LHCN-M2 (cell line): ENCODE data around the gene CD58. TPM values are rescaled to one million over a fixed set of nuclear protein-coding genes. Genes with fewer than 3 reads are reported as not detected.

Source experiments
- DNase-seq: peaks from one replicate; pipeline ENCODE4 v3.0.0-alpha.2; 2012; ENCODE audit warnings: low read depth
- total RNA-seq: library from RNA; depleted of rRNA; stranded (reverse); fragments of >200 nt; gene quantifications from 2 replicates; pipeline ENCODE4 v1.2.3, GENCODE V29; 2014; rRNA removed

CD58 gene
- total RNA-seq, 1 experiment from 2014 or later = 13.8 TPM

- DNase-seq = no peak
Measured at GRCh38 chr1:116472431-116472961, 98.3 kb downstream of the CD58 start.

GRCh38 chr1:116471241-116471640 is 99.6 kb downstream of the CD58 start:
- DNase-seq = no peak

GRCh38 chr1:116470671-116471070 is 100.2 kb downstream of the CD58 start:
- no peak for DNase-seq

- no peak for DNase-seq
Measured at GRCh38 chr1:116466810-116467557, 103.8 kb downstream of the CD58 start.

GRCh38 chr1:116465845-116466685 is 104.8 kb downstream of the CD58 start:
- DNase-seq = no peak

- DNase-seq = no peak
Measured at GRCh38 chr1:116465477-116465844, 105.4 kb downstream of the CD58 start.

Other genes with a start within 250 kb of the CD58 start
- gene ATP1A1, start 197.8 kb downstream of the CD58 start, total RNA-seq = 74.6 and 83.9 TPM in 2 replicates
- 0.98 and 1.2 TPM in 2 replicates for gene IGSF3, start 96.7 kb upstream of the CD58 start, total RNA-seq
- not detected in 2 replicates for gene CD2, start 183.4 kb upstream of the CD58 start, total RNA-seq